HG02763 (cell line): ENCODE results near the gene EOMES.
"Not testable (repeated sequence)": the region's sequence is repeated elsewhere in the genome, so short reads cannot be mapped to it uniquely, and the experiment has no call there.

Source experiments
- ATAC-seq: cut with Tn5 transposase; IDR thresholded peaks from one replicate; pipeline ENCODE4 v1.9.1; 2021; ENCODE audit warnings: mild to moderate bottlenecking, moderate library complexity; ENCODE audit not compliant: unreplicated experiment

EOMES gene

GRCh38 chr3:27721717-27722564 is at the start of gene EOMES:
Gene EOMES, minus strand, starts transcription at chr3:27722323. Its CDS starts 29 bp downstream, at chr3:27722294.
- ATAC-seq = peak; percentile 57

- not testable (repeated sequence) for ATAC-seq
These were observed 48.3 kb upstream of the EOMES start for GRCh38 chr3:27770384-27770783.

GRCh38 chr3:27767000-27767399 is 44.9 kb upstream of the EOMES start:
- ATAC-seq = no peak

GRCh38 chr3:27758083-27758482 is 36.0 kb upstream of the EOMES start:
- ATAC-seq = no peak

- ATAC-seq = no peak
These were observed 34.8 kb upstream of the EOMES start for GRCh38 chr3:27756877-27757276.

GRCh38 chr3:27752926-27753325 is 30.8 kb upstream of the EOMES start:
- no peak for ATAC-seq

- no peak for ATAC-seq
These were observed 27.5 kb upstream of the EOMES start for GRCh38 chr3:27749643-27750042.

GRCh38 chr3:27746838-27747237 is 24.7 kb upstream of the EOMES start:
- ATAC-seq = no peak

- ATAC-seq = no peak
These were observed 18.7 kb upstream of the EOMES start for GRCh38 chr3:27740854-27741253.

GRCh38 chr3:27737091-27737490 is 15.0 kb upstream of the EOMES start:
- ATAC-seq = no peak

- ATAC-seq = no peak
These were observed 8.9 kb upstream of the EOMES start for GRCh38 chr3:27730774-27731659.

- ATAC-seq = no peak
These were observed 7.9 kb upstream of the EOMES start for GRCh38 chr3:27729748-27730611.

- ATAC-seq = no peak
These were observed 7.2 kb upstream of the EOMES start for GRCh38 chr3:27729325-27729724.

GRCh38 chr3:27728195-27729087 is 6.3 kb upstream of the EOMES start:
- ATAC-seq = no peak

- ATAC-seq = no peak
These were observed 4.1 kb upstream of the EOMES start for GRCh38 chr3:27726240-27726639.

- ATAC-seq = no peak
These were observed 2.5 kb upstream of the EOMES start for GRCh38 chr3:27724459-27725197.

GRCh38 chr3:27723815-27724458 is 1.8 kb upstream of the EOMES start:
- ATAC-seq = no peak

- ATAC-seq = no peak
These were observed 1.3 kb upstream of the EOMES start for GRCh38 chr3:27723456-27723814.

GRCh38 chr3:27723001-27723445 is 900 bp upstream of the EOMES start:
- ATAC-seq = no peak
